Astrocyte (in vitro differentiated cells and primary cell): ENCODE measurements around the gene FAM234B.

Experiments used
- EZH2 ChIP-seq: IDR thresholded peaks from 2 replicates; pipeline ENCODE4 v1.6.1; 2012; ENCODE audit warnings: mild to moderate bottlenecking, low read length, inconsistent platforms; ENCODE audit not compliant: insufficient read depth
- TF ChIP-seq, protein P1 (sequence below): IDR thresholded peaks from 2 replicates; pipeline ENCODE4 v1.5.1; 2011; ENCODE audit warnings: low read depth, mild to moderate bottlenecking, inconsistent platforms, low read length, moderate library complexity; ENCODE audit not compliant: insufficient read depth

DNA sequence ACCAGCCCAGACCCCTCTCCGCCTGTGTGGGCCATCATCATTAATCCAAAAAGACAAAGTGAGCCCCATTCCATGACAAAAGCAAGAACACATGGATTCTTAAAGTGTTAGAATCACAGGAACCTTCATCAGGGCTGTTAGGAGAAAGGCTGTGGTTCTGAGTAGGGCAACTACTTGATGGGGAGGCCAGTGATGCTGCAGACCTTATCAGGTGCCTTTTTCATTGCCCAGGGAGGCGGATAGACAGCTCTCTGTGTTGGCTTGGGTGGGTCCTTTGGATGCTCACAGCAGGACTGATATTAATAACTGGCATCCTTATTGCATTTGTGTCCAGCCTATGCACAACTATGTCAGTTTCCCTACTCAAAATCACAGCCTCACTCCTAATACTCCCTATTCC, 46.4 kb upstream of the FAM234B start:
- TF ChIP-seq, protein P1, sequence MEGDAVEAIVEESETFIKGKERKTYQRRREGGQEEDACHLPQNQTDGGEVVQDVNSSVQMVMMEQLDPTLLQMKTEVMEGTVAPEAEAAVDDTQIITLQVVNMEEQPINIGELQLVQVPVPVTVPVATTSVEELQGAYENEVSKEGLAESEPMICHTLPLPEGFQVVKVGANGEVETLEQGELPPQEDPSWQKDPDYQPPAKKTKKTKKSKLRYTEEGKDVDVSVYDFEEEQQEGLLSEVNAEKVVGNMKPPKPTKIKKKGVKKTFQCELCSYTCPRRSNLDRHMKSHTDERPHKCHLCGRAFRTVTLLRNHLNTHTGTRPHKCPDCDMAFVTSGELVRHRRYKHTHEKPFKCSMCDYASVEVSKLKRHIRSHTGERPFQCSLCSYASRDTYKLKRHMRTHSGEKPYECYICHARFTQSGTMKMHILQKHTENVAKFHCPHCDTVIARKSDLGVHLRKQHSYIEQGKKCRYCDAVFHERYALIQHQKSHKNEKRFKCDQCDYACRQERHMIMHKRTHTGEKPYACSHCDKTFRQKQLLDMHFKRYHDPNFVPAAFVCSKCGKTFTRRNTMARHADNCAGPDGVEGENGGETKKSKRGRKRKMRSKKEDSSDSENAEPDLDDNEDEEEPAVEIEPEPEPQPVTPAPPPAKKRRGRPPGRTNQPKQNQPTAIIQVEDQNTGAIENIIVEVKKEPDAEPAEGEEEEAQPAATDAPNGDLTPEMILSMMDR: no peak
- no peak for TF ChIP-seq EZH2
